GM12891 (cell line): ENCODE measurements around the gene TMC7.

Experiments
- POLR2A ChIP-seq: IDR thresholded peaks from 2 replicates; pipeline ENCODE4 v1.6.1; 2011; ENCODE audit warnings: low read depth, low read length, control low read depth
- POLR2AphosphoS5 ChIP-seq: IDR thresholded peaks from 2 replicates; pipeline ENCODE4 v1.6.1; 2011; ENCODE audit warnings: low read depth, low read length, control low read depth
- SPI1 ChIP-seq: IDR thresholded peaks from 2 replicates; pipeline ENCODE4 v1.6.1; 2011; ENCODE audit warnings: low read depth, low read length, control low read depth

DNA sequence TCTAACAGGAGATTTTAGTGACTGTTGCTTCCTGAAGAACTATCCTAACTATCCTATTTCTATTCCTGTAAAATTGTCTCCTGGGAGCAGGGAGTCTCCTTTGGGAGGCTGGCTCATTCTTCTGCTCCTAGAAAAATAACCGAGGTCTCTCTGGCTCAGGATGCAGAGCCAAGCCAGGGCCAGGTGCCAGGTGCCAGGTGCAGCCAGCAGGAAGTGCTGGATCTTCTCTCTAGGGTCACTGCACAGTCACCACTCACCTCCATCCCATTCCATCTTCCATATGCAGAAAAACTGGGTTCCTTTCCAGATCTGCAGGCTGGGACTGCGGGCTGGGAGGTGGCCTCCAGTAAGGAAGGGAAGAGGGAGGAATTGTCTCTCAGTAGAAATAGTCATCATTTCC lies 3.8 kb upstream of the TMC7 start:
- no peak for TF ChIP-seq POLR2AphosphoS5
- no peak for TF ChIP-seq SPI1
- no peak for TF ChIP-seq POLR2A
